MCF 10A (cell line): ENCODE data around the gene EVA1A. TPM values are rescaled to one million over a fixed set of nuclear protein-coding genes. Genes with fewer than 3 reads are reported as not detected.

Experiments used
- BruUV-seq: library from RNA; stranded (reverse); fragments of 400-500 nt; replicated peaks from 2 replicates; lab custom pipeline; 2021; lab: Mats Ljungman, UMichigan
- CTCF ChIA-PET: fragments of 300-600 bp; sonication (Branson Sonifier 250); formaldehyde crosslinking; extraction: SDS; loops from one replicate; lab custom pipeline; 2021; ENCODE audit warnings: antibody characterized with exemption, inconsistent platforms; lab: Yijun Ruan, JAX
- POLR2A ChIA-PET: fragments of 300-600, 350-650 bp; sonication (Branson Sonifier 250); formaldehyde crosslinking; extraction: SDS; loops from one replicate; lab custom pipeline; 2020; ENCODE audit warnings: antibody characterized with exemption, inconsistent platforms; lab: Yijun Ruan, JAX
- DNase-seq: peaks from one replicate; pipeline ENCODE4 v3.0.0-alpha.2; 2018; ENCODE audit not compliant: unreplicated experiment
- H3K27ac Mint-ChIP-seq: one replicate; pipeline ENCODE4 v1.8.0; 2022; ENCODE audit warnings: mild to moderate bottlenecking, low read depth, mixed read lengths; ENCODE audit not compliant: unreplicated experiment
- H3K27me3 Mint-ChIP-seq: one replicate; pipeline ENCODE4 v1.8.0; 2022; ENCODE audit warnings: mixed read lengths; ENCODE audit not compliant: insufficient read depth, unreplicated experiment
- H3K36me3 Mint-ChIP-seq: one replicate; pipeline ENCODE4 v1.8.0; 2022; ENCODE audit warnings: mild to moderate bottlenecking, moderate library complexity, mixed read lengths; ENCODE audit not compliant: insufficient read depth, unreplicated experiment
- H3K4me1 Mint-ChIP-seq: one replicate; pipeline ENCODE4 v1.8.0; 2022; ENCODE audit warnings: mixed read lengths; ENCODE audit not compliant: insufficient read depth, unreplicated experiment
- H3K4me3 Mint-ChIP-seq: one replicate; pipeline ENCODE4 v1.8.0; 2022; ENCODE audit warnings: mild to moderate bottlenecking, moderate library complexity, mixed read lengths; ENCODE audit not compliant: unreplicated experiment
- H3K9me3 Mint-ChIP-seq: one replicate; pipeline ENCODE4 v1.8.0; 2022; ENCODE audit warnings: mixed read lengths; ENCODE audit not compliant: unreplicated experiment
- CTCF ChIP-seq: fragments of 200-600 bp; IDR thresholded peaks from one replicate; pipeline ENCODE4 v1.8.0; 2022; ENCODE audit warnings: antibody characterized with exemption, mild to moderate bottlenecking; ENCODE audit not compliant: unreplicated experiment
- intact Hi-C: fragments of 100-400 bp; cut with micrococcal nuclease; formaldehyde crosslinking; loops from 2 replicates; pipeline ENCODE4 v1.14.1; 2022
- total RNA-seq: library from RNA; stranded (reverse); gene quantifications from 2 replicates; pipeline ENCODE4 v1.2.3, GENCODE V29; 2022

The EVA1A gene
- total RNA-seq, 1 experiment from 2014 or later = 14.4 TPM

- BruUV-seq = no TSS peak
- Mint-ChIP-seq H3K27ac (no peak overlapping the region), H3K27me3 (no peaks in the 10 kb centered on the region), H3K9me3 (no peaks in the 10 kb centered on the region), H3K4me1 (peaks cover 14% of the 10 kb centered on the region), H3K4me3 (no peak overlapping the region), H3K36me3 (no peaks in the 10 kb centered on the region)
- ChIA-PET CTCF (interaction anchor here (0.6 kb wide), 1 partner anchor 36 kb away, joined by 3 read pairs; no protein-coding TSS in a partner anchor), POLR2A (no interaction called here)
- intact Hi-C loops = no loop called here
- peak; percentile 24 for DNase-seq
- TF ChIP-seq CTCF = no peak
These were observed 60.1 kb downstream of the EVA1A start for GRCh38 chr2:75500633-75501032.

- Mint-ChIP-seq H3K4me3 (no peak overlapping the region), H3K27me3 (no peaks in the 10 kb centered on the region), H3K36me3 (no peaks in the 10 kb centered on the region), H3K4me1 (peaks cover 14% of the 10 kb centered on the region), H3K27ac (no peak overlapping the region), H3K9me3 (no peaks in the 10 kb centered on the region)
- intact Hi-C loops = no loop called here
- ChIA-PET POLR2A (no interaction called here), CTCF (no interaction called here)
- no peak for DNase-seq
- TF ChIP-seq CTCF = no peak
- no TSS peak for BruUV-seq
These were observed 61.2 kb downstream of the EVA1A start for GRCh38 chr2:75499534-75499933.

DNA sequence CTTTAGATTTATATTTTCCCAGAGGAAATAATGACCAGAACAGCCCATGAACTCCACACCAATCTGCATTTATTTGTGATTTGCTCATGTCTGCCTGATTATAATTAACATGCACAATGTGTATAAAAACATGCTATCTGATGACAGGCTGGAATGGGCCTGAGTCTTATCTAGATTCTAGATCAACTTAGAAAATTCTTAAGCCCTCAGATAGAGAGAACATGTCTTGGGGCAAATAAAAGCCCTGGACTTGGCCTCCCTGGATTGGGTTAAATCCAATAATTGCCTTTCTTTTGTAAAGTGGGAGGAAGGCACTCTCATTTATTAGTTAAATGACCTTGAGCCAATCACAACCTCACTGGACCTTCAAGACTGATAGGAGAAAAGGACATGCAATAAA, 61.8 kb downstream of the EVA1A start:
- Mint-ChIP-seq H3K36me3 (no peaks in the 10 kb centered on the region), H3K27me3 (no peaks in the 10 kb centered on the region), H3K27ac (no peak overlapping the region), H3K9me3 (no peaks in the 10 kb centered on the region), H3K4me1 (peaks cover 14% of the 10 kb centered on the region), H3K4me3 (no peak overlapping the region)
- DNase-seq = no peak
- intact Hi-C loops = no loop called here
- ChIA-PET CTCF (interaction anchor here (0.7 to 1.0 kb wide), 2 partner anchors 110 to 758 kb away, joined by 3 to 6 read pairs; no protein-coding TSS in a partner anchor), POLR2A (no interaction called here)
- BruUV-seq = no TSS peak
- no peak for TF ChIP-seq CTCF

DNA sequence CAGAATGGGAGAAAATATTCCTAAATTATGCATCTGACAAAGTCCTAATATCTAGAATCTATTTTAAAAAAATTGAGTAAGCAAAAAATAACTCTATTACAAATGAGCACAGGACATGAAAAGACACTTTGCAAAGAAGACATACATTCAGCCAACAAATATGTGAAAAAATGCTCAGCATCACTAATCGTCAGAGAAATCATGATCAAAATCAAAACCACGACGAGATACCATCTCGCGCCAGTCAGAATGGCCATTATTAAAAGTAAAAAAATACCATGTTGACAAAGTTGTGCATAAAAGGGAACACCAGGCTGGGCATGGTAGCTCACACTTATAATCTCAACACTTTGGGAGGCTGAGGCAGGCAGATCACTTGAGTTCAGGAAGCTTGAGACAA, 63.5 kb downstream of the EVA1A start:
- no peak for TF ChIP-seq CTCF
- intact Hi-C loops = no loop called here
- Mint-ChIP-seq H3K27ac (no peak overlapping the region), H3K27me3 (no peaks in the 10 kb centered on the region), H3K4me3 (no peak overlapping the region), H3K9me3 (no peaks in the 10 kb centered on the region), H3K36me3 (peaks cover 8% of the 10 kb centered on the region), H3K4me1 (peaks cover 8% of the 10 kb centered on the region)
- BruUV-seq = no TSS peak
- no peak for DNase-seq
- ChIA-PET CTCF (no interaction called here), POLR2A (no interaction called here)
